Stimulated activated CD4-positive, alpha-beta T cell treated with anti-CD3 and anti-CD28 coated beads, Interleukin-15, amount 100 ng/mL, for 24 hours (primary cell): ENCODE results near the gene ZNF418.
"Not testable (repeated sequence)": the region's sequence is repeated elsewhere in the genome, so short reads cannot be mapped to it uniquely, and the experiment has no call there.

Experiments
- DNase-seq: peaks from one replicate; pipeline ENCODE4 v3.0.0-alpha.2; 2020

Gene ZNF418

GRCh38 chr19:57934820-57935665 is at the start of gene ZNF418:
Gene ZNF418 (minus strand): TSS chr19:57935402. CDS start chr19:57933822, 1,580 bp downstream.
- DNase-seq, result peak; percentile 48

DNA sequence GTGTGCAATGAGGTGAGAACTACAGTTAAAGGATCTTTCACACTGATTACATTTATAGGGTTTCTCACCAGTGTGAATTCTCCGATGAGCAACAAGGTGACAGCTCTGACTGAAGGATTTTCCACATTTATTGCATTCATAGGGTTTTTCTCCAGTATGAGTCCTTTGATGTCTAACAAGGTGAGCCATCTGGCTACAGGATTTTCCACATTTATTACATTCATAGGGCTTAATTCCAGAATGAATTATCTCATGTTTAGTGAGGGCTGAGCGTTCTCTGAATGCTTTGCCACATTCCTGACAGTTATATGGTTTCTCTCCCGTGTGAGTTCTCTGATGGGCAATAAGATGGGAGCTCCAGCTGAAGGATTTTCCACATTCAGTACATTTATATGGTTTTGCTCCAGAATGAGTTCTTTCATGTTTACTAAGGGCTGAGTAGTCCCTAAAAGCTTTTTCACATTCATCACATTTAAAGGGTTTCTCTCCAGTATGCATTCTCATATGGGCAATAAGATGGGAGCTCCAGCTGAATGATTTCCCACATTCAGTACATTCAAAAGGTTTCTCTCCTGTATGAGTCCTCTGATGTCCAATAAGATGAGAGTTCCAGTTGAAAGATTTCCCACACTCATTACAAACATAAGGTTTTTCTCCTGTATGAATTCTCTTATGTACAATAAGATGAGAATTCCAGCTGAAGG is 43.5 kb upstream of the ZNF418 start:
- DNase-seq, result no peak

DNA sequence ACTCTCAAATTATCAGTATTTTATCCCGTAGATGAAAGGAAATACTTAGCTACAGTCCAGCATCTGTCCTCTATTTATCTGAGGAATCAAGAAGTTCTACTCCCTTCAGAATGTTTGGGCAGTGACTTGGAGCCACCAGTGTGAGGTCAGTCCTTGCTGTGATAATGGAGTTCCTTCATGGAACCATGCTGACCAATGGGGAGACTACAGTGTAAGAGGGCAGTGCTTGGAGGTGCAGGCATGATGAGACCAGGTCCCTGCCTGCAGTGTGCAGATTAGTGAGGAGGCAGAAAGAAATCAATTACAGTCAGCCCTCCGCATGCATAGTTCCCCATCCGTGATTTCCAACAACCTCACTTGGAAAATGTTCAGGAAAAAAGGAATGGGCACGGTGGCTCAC is 39.2 kb upstream of the ZNF418 start, which contains the start of gene C19orf18:
TSS of gene C19orf18 (minus strand) at position 101 of the 400 bp plus-strand sequence. CDS start 102 bp downstream, outside the sequence.
- DNase-seq, result no peak

- DNase-seq, result no peak
Measured at GRCh38 chr19:57964761-57965160, 29.6 kb upstream of the ZNF418 start.

DNA sequence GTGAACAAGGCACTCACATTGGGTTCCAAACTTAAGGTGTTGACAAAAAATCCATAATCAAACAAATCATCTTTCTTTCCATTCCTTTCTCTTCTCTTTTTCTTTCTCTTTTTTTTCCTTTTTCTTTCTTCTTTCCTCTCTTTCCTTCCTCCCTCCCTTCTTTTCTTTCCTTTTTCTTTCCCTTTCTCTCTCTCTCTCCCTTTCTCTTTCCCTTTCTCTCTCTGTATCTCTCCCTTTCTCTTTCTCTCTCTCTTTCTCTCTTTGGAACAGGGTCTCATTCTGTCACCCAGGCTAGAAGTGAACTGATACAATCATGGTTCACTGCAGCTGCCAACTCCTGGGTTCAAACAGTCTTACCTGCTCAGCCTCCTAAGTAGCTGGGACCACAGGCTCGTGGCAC is 26.6 kb upstream of the ZNF418 start:
- no peak for DNase-seq

- no peak for DNase-seq
Measured at GRCh38 chr19:57954996-57955395, 19.8 kb upstream of the ZNF418 start.

- DNase-seq, result no peak
Measured at GRCh38 chr19:57949702-57950101, 14.5 kb upstream of the ZNF418 start.

DNA sequence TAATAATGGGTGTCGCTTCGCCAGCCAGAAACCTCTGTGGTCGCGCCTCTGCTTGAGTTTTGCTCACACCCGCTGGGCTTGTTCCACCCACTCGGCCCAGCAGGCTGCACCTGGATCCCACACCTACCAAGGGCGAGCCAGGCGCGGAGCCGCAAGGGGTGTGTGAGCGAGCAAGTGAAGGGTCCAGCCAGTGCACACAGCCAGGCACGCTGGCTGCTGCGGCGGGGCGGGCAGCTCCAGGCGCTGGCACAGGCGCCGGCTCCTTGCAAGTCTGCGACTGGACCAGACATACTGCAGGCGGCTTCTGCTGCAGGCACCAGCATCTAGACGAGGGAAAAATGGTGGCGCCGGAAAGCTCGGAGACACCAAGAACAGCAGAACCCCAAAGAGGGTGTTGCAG is 14.1 kb upstream of the ZNF418 start:
- DNase-seq, result no peak

DNA sequence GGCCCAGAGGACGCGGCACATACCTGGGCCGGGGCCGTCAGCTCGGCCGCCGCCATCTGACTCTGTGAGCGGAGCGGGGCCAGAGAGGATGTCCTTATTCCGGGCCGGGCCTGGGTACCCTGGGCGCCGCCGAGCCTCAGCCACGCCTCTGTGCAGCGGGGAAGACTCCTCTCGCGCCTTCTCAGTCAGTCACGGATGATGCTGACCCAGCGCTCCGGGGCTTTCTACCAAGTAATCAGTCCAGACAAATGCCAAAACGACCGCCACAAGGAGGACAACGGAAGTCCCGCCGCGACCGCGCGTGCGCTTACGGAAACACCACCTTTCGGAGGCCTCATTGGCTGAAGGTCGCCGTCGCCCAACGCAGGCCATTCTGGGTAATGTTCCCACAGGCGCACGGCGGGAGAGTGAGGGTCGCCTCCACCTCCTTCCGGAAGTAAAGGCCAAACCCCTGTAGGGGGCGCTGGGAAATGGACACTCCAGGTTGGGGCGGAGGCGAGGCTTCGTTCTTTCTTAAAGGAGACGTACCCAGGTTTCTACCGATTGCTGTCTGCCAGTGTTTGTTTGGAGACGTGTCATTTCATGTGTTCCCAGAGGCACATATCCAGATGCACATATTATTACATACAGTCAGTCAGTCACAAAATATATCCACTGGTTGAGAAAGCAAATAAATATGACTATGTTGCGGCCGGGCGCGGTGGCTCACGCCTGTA is 12.4 kb upstream of the ZNF418 start, which contains the start of gene ZNF256:
TSS of gene ZNF256 (minus strand) at position 288 of the 716 bp plus-strand sequence. CDS start at position 56, 232 bp downstream.
- peak; percentile 95 for DNase-seq

GRCh38 chr19:57947088-57947418 is 11.9 kb upstream of the ZNF418 start:
- DNase-seq, result no peak

- DNase-seq, result no peak
Measured at GRCh38 chr19:57946316-57946715, 11.1 kb upstream of the ZNF418 start.

DNA sequence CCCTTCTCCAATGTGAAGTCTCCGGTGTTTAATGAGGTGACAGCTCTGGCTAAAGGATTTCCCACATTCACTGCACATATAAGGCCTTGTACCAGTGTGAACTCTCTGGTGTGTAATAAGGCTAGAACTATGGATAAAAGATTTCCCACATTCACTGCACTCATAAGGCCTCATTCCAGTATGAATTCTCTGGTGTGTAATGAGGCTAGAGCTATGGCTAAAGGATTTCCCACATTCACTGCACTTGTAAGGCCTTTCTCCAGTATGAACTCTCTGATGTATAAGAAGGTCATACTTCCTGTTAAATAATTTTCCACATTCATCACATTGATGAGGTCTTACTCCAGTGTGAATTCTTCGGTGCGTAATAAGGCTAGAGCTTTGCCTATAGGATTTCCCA is 6.4 kb upstream of the ZNF418 start:
- DNase-seq, result no peak

DNA sequence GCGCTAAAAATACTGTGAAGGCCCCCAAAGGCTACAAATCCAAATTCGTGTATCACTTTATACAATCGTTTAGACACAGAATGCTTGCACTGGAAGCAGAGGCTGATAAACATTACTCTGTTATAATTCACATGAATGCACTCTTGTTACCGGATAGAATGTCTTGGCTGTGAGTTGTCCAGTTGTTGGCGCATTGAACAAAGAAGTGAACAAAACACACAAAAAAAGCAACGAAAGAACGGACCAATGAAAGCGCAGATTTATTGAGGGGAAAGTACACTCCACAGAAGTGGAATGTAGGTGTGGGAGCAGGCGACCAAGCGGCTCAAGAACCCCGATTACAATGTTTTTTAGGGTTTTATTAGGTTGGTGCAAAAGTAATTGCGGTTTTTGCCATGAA is 529 bp upstream of the ZNF418 start:
- no peak for DNase-seq

GRCh38 chr19:57927587-57927986 is 7.6 kb downstream of the ZNF418 start:
- DNase-seq, result no peak

DNA sequence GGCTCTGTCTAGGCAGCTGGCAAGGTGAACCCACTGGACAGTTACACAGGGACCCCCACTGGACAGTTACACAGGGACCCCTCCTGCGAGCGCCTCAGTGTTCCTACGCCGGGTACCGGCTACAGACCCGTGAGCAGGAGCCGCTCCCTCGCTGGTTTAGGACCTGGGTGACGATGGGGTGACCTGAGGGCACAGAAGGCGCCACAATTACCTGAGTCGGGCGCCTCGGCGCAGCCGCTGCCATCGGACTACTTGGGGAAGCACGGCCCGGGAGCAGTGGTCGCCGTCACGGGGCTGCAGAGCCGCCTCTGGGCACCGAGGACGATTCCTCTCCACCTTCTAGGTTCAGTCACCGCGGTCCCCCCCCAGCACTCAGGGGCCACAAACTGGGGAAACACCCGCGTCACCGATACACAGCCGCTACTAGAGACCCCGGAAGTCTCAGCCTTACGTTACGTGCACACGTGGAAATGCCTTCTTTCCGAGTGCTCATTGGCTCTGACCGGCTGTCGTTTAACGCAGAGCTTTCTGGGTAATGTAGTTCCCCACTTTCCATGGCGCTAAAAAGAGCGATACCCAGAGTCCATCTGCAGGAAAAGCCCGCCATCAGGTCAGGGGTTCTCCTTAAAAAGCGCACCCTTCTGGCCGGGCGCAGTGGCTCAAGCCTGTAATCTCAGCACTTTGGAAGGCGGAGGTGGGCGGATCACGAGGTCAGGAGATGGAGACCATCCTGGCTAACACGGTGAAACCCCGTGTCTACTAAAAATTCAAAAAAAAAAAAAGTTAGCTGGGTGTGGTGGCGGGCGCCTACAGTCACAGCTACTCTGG is 18.8 kb downstream of the ZNF418 start, which contains the start of gene ZNF417:
TSS of gene ZNF417 (minus strand) at position 425 of the 828 bp plus-strand sequence. CDS start at position 244, 181 bp downstream.
- peak; percentile 84 for DNase-seq

- DNase-seq, result no peak
Measured at GRCh38 chr19:57914531-57914930, 20.7 kb downstream of the ZNF418 start.

- DNase-seq, result no peak
Measured at GRCh38 chr19:57907394-57907793, 27.8 kb downstream of the ZNF418 start.

DNA sequence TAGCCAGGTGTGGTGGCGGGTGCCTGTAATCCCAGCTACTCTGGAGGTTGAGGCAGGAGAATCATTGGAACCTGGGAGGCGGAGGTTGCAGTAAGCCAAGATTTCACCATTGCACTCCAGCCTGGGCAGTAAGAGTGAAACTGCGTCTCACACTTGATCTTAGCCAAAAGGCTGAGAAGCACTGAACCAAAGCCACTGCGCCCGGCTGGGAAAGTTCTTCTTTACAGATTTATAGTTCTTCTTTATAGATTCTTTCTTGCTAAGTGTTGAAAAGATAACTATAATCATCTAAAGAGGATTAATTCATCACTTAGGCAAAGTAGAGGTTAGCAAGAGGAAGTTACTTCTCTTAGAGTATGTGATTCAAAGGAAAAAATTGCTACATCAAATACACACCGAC is 29.9 kb downstream of the ZNF418 start:
- no peak for DNase-seq

DNA sequence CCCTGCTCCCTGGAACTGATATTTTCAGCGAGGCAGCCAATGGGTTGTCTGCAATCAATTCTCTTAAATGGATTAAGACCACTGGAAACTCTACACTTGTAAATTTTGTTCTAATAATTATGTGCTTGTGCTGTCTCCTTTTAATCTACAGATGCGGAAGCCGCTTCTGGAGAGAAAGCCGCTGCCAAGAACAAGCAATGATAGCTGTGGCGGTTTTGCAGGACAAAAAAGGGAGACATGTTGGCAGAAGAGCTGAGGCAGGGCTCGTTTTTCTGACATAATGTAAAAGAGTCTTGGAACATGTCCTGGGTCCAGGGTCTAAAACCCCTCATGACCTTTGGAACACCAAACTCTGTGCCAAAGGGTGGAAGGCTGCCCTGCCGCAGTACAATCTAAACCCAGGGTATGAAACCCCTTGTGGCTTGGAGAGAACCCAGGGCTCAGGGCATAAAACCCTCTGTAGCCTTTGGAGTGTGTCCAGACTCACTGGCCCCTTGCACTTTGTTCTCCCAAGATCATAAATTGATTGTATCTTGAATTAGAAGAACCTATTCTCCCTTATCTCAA is 31.5 kb downstream of the ZNF418 start:
- no peak for DNase-seq

- no peak for DNase-seq
Measured at GRCh38 chr19:57900311-57900710, 34.9 kb downstream of the ZNF418 start.

DNA sequence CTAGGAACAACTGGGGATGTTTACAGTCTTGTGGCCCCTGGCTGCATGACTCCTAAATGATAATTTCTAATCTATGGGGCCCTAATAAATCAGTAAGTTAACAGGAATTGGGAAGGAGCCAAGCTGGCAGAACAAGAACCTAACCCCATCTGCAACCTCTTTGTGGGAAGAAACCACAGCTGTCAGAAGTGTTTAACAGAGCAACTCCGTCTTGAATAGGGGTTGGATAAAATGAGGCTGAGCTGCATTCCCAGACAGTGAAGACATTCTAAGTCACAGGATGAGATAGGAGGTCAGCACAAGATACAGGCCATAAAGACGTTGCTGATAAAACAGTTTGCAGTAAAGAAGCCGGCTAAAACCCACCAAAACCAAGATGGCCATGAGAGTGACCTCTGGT is 44.5 kb downstream of the ZNF418 start:
- not testable (repeated sequence) for DNase-seq
